GM12873 (cell line): ENCODE results near the gene EHF.

Experiments
- TF ChIP-seq, protein P1 (sequence below): IDR thresholded peaks from 2 replicates; pipeline ENCODE4 v1.5.1; 2012; ENCODE audit warnings: low read depth, mild to moderate bottlenecking, moderate library complexity, low read length, control low read depth; ENCODE audit not compliant: insufficient read depth; ENCODE audit errors: missing control alignments

EHF gene

DNA sequence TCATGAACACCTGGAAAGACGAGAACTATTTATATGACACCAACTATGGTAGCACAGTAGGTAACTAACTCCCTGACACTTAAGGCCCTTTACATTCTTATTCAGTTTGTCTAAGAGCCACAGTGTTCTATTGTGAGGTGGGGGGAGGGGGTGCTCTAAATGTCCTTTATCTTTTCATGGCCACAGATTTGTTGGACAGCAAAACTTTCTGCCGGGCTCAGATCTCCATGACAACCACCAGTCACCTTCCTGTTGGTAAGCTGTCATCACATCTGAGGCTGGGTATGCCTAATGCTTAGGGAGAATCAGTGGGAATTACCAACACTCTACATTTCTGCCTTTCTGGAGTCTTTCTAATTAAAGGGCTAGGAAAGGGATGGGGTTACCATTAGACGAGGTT is 30.7 kb downstream of the EHF start:
- TF ChIP-seq, protein P1, sequence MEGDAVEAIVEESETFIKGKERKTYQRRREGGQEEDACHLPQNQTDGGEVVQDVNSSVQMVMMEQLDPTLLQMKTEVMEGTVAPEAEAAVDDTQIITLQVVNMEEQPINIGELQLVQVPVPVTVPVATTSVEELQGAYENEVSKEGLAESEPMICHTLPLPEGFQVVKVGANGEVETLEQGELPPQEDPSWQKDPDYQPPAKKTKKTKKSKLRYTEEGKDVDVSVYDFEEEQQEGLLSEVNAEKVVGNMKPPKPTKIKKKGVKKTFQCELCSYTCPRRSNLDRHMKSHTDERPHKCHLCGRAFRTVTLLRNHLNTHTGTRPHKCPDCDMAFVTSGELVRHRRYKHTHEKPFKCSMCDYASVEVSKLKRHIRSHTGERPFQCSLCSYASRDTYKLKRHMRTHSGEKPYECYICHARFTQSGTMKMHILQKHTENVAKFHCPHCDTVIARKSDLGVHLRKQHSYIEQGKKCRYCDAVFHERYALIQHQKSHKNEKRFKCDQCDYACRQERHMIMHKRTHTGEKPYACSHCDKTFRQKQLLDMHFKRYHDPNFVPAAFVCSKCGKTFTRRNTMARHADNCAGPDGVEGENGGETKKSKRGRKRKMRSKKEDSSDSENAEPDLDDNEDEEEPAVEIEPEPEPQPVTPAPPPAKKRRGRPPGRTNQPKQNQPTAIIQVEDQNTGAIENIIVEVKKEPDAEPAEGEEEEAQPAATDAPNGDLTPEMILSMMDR, result no peak

DNA sequence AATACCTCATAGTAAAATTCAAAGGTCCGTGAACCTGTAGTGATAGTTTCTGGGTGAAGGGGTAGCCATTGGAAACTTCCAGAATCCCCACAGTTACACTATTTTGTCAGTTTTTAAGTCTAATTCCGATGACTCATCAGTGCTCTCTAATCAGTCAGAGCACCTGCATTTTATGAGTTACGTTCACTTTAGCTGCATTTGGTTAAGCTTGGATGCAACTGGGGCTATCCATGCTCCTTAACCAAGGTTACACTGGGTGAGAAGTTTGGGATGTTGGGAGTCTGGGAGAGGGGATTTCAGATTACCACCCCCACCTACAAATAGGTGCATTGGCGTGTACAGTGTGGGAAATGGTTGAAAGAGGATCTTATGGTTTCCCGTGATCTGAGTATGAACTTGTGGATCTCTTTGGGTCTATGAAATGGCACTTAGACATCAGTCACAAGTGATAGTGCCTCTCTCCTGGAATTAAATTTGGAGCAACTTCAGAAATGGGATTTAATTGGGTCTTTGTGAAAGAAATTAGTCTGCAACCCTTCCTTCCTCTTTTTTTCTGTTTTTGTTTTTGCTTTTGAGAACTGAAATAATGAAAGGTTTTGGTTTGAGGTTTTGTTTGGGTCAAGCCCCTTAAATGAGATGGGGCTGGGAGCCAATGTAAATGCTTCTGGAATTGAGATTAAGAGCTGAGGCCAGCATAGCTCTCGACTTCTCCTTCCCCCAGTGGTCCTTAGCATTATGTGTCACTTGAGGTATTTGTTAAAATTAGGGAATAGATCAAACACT is 31.5 kb downstream of the EHF start:
- TF ChIP-seq, protein P1, result no peak

DNA sequence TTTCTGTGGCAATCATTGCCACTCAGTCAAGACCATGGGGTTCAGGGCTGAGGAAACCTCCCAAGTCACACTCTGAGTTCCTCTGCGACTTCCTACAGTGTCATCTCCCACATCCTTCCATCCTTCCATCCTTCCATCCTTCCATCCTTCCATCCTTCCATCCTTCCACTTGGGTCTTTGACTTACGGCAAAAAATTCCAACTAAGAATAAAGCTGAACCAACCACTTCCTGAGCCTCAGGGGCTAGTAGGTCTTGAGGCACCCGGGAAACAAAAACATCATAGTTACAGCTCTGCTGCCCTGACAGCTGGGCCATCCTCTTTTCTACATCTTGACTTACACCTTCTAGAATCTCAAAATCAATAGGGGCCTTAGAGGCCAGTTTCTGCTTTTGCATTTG is 32.1 kb downstream of the EHF start:
- TF ChIP-seq, protein P1, result no peak

DNA sequence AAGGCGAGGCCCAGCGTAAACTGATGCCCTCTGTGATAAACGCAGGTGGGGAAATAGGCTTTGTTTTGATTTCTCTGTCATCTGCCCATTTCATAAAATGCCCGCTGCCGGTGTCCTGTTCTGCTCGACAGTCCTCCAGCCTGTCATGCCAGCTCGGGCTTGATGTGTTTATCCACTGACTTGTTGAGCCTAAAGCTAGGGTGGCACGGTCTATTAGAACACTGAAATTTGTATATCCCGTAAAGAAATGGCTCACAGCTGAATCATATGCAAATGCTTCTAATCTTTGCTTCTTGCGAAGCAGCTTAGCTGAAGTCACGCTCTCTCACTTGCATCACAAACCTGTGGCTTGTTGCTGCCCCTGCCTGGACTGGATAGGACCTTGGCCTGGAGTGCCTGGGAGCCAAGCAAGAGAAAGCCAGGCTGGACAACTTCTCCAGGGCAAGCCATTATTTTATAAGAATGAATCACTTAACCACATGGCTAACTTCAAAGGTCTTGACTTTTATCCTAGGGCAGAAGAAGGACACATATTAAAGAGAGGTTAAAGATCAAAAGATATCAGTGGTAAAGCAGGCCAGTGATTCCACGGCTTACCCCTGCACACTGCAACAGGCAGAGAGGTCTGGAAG is 33.1 kb downstream of the EHF start:
- TF ChIP-seq, protein P1, result no peak

DNA sequence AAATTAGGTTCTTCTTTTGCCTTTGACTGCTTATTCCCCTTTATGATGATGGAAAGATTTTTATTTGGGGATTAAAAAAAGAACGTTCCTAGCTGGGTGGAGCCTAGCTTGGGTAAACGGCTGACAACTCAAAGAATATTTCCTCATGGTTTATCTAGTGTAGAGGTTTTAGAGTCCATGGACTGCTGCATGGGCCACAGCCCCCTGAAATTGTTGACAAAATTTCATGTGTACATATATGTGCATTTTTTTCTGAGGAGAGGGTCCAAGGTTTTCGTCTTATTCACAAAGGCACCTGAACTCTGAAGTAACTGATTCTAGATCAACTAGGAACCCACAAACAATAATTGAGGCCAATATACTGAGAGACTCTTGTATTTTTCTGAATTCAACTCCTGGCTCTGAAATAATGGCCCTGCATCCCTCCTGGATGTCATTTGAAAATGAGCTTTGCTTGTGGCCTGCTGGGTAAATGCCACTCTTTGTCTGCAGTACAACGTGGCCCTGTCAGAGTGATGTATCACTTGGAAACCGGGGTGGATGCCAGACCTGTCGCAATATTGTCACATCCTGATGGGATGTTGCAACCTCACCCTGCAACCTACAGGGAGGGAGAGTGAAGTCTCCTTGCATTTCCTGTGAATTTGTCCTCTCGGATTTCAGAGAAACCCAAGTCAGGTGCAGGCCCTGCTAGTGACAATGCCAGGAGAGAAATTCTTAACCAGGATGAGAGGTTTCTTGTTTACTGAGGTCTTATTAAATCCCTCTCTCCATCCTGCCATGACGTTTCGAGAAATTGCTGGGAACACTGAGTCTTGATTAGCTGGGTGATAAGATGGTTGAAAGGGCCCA is 33.8 kb downstream of the EHF start:
- TF ChIP-seq, protein P1, result no peak

DNA sequence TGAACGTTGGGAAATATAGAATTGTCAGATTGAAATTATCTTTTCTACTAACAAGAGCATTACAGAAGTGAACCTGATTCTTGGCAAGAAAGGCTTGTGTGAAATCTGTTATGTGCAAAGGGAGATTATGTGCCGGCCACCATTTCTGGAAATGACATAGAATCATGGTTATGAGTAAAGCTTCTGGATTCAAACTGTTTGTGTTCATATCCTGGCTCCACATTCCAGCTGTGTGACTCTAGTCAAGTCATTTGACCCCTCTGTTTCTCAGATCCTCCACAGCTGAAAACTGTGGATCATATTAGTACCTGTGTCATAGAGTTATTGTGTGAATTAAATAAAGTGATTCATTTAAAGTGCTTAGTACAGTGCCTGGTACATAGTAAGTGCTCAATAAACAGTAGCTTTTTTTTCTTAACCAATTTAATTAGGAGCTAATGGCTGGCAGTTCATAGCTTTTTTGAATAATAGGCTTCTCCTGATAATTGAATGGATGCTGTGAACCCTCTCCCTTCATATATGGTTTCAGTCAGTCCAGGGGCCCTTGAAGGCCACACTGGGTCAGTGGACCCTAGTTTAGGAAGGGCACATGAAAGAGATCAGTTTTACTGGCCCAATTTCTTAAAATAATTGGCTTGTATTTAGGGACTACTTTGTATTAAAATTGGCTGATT is 34.6 kb downstream of the EHF start:
- TF ChIP-seq, protein P1, result no peak
